DND-41 (cell line): ENCODE results near the gene MYLK.

ENCODE experiments used
- EZH2 ChIP-seq: IDR thresholded peaks from 3 replicates; pipeline ENCODE4 v1.6.1; 2012; ENCODE audit warnings: borderline replicate concordance, low read depth, mild to moderate bottlenecking, moderate library complexity, low read length, inconsistent platforms; ENCODE audit not compliant: severe bottlenecking
- TF ChIP-seq, protein P1 (sequence below): IDR thresholded peaks from 2 replicates; pipeline ENCODE4 v1.5.1; 2012; ENCODE audit warnings: borderline replicate concordance, low read length, moderate library complexity, mild to moderate bottlenecking; ENCODE audit not compliant: poor library complexity, severe bottlenecking; ENCODE audit errors: extremely low read depth

- TF ChIP-seq, protein P1, sequence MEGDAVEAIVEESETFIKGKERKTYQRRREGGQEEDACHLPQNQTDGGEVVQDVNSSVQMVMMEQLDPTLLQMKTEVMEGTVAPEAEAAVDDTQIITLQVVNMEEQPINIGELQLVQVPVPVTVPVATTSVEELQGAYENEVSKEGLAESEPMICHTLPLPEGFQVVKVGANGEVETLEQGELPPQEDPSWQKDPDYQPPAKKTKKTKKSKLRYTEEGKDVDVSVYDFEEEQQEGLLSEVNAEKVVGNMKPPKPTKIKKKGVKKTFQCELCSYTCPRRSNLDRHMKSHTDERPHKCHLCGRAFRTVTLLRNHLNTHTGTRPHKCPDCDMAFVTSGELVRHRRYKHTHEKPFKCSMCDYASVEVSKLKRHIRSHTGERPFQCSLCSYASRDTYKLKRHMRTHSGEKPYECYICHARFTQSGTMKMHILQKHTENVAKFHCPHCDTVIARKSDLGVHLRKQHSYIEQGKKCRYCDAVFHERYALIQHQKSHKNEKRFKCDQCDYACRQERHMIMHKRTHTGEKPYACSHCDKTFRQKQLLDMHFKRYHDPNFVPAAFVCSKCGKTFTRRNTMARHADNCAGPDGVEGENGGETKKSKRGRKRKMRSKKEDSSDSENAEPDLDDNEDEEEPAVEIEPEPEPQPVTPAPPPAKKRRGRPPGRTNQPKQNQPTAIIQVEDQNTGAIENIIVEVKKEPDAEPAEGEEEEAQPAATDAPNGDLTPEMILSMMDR = no peak
- TF ChIP-seq EZH2 = no peak
These were observed 278.3 kb downstream of the MYLK start for GRCh38 chr3:123605789-123606234.
